Measurements from ENCODE around the gene ARID1B.

GRCh38 chr6:157203764-157204163 lies 426.6 kb downstream of the ARID1B start:
- TF ChIP-seq CTCF (IDR thresholded peaks at IDR 0.05), result no peak
- no peak for TF ChIP-seq EP300 (IDR thresholded peaks at IDR 0.05; ENCODE audit: low read depth)
- no peak for TF ChIP-seq POLR2A (IDR thresholded peaks at IDR 0.05)

Data from transverse colon (tissue), 3 donors.